ENCODE results near the gene INPPL1. TPM values are rescaled to one million over a fixed set of nuclear protein-coding genes. Genes with fewer than 3 reads are reported as not detected.

The INPPL1 gene
- total and polyA plus RNA-seq, 2 of the 13 experiments (the other 11 are each of a cell fraction or from before 2014, with no cell fraction given), result 29.1 to 66.9 TPM

DNA sequence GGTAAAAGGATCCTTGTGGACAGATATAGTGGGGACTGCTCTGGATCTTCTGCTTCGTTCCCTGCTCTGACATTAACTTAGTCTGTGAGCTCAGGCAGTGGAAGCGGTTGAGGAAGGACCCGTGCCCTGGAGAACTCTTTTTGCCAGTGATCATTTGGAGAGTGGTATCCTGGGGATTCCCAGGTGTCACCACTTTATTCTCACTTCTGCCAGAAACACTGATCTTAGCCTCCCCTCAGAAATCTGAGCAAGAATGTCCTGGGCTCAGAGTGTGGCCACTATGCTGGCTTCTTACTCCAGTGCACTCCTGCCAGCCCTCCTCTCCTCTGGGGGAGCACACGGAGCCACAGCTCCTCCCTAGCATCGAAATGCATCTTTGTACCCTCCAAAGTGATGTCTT, 27.0 kb downstream of the INPPL1 start (continued):
- TF ChIP-seq ZNF672 (CRISPR knock-in tag; IDR thresholded peaks at IDR 0.05), result no peak
- TF ChIP-seq ZNF136 (CRISPR knock-in tag; IDR thresholded peaks at IDR 0.05; ENCODE audit: low read depth), result no peak
- TF ChIP-seq, protein P1, sequence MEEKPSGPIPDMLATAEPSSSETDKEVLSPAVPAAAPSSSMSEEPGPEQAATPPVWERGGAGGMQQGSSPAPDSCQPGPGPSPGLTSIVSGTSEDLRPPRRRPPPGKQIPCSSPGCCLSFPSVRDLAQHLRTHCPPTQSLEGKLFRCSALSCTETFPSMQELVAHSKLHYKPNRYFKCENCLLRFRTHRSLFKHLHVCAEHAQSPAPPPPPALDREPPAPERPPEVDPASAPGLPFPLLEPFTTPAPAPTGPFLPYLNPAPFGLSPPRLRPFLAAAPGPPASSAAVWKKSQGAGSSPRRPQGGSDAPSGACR (CRISPR knock-in tag; IDR thresholded peaks at IDR 0.05), result no peak
- TF ChIP-seq FOXA1 (IDR thresholded peaks at IDR 0.05), result no peak
- no peak for TF ChIP-seq FOXA1 (CRISPR knock-in tag; IDR thresholded peaks at IDR 0.05)
- no peak for TF ChIP-seq RORA (CRISPR knock-in tag; IDR thresholded peaks at IDR 0.05)
- TF ChIP-seq SNAI1 (CRISPR knock-in tag; IDR thresholded peaks at IDR 0.05; ENCODE audit: borderline replicate concordance), result no peak
- TF ChIP-seq, protein P2, sequence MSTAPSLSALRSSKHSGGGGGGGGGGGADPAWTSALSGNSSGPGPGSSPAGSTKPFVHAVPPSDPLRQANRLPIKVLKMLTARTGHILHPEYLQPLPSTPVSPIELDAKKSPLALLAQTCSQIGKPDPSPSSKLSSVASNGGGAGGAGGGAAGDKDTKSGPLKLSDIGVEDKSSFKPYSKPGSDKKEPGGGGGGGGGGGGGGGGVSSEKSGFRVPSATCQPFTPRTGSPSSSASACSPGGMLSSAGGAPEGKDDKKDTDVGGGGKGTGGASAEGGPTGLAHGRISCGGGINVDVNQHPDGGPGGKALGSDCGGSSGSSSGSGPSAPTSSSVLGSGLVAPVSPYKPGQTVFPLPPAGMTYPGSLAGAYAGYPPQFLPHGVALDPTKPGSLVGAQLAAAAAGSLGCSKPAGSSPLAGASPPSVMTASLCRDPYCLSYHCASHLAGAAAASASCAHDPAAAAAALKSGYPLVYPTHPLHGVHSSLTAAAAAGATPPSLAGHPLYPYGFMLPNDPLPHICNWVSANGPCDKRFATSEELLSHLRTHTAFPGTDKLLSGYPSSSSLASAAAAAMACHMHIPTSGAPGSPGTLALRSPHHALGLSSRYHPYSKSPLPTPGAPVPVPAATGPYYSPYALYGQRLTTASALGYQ (CRISPR knock-in tag; IDR thresholded peaks at IDR 0.05), result no peak
- no peak for TF ChIP-seq CAMTA2 (CRISPR knock-in tag; IDR thresholded peaks at IDR 0.05; ENCODE audit: borderline replicate concordance)
- no peak for TF ChIP-seq PHF5A (CRISPR knock-in tag; IDR thresholded peaks at IDR 0.05; ENCODE audit: low read depth, unreplicated experiment)
- no peak for TF ChIP-seq RBFOX2 (IDR thresholded peaks at IDR 0.05; ENCODE audit: low read depth, low read length)
- TF ChIP-seq, protein P3, sequence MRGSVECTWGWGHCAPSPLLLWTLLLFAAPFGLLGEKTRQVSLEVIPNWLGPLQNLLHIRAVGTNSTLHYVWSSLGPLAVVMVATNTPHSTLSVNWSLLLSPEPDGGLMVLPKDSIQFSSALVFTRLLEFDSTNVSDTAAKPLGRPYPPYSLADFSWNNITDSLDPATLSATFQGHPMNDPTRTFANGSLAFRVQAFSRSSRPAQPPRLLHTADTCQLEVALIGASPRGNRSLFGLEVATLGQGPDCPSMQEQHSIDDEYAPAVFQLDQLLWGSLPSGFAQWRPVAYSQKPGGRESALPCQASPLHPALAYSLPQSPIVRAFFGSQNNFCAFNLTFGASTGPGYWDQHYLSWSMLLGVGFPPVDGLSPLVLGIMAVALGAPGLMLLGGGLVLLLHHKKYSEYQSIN (CRISPR knock-in tag; IDR thresholded peaks at IDR 0.05; ENCODE audit: borderline replicate concordance), result no peak
